Heart left ventricle (tissue), 13 donors: ENCODE results near the gene NRDE2.

Experiments
- POLR2A ChIP-seq, 2 donors: fragments of 450-650 bp; IDR thresholded peaks; one replicate each; pipeline ENCODE4 v1.6.1; 2017; ENCODE audit warnings: antibody characterized with exemption in 2 of 2, mild to moderate bottlenecking in 2 of 2, moderate library complexity in 2 of 2
- TF ChIP-seq, protein P1 (sequence below), 12 donors: fragments of 200-600 bp; sonication (generic) in 4 of 12; IDR thresholded peaks; one replicate each; pipeline versions ENCODE4 v1.5.0 to v1.8.0; 2018 to 2022; ENCODE audit warnings: antibody characterized with exemption in 12 of 12, mild to moderate bottlenecking in 5 of 12
- donor health status: ischemic (EF 13 %, LVEDD 7.1; RV severe dilation, severe dysfunction).
- donor health status: DM: no; HTN: yes; CAD: no.
- donor health status: DM: no; HTN: no; CAD: no.
- donor health status: ischemic (EF 25% LVEDD 6.9; RV normal size, moderate dysfunction).
- donor health status: ischemic (EF 25% LVEDD 5.7; RV mildly dilated, moderate dysfunction).
- donor health status: ischemic (EF 35%, LVEDD 5.7; RV mildly dilated, moderate dysfunction).
- donor health status: nonischemic (EF 11% LVEDD 7.7; RV severe dilation, severe dysfunction).
- donor health status: DM: yes; HTN: yes; CAD: no.
- donor health status: PGD.
- donor health status: ischemic (EF 29% LVEDD 5.4; RV normal size, mild dysfunction).
- donor health status: nonischemic (EF 23%, LVEDD 6.1; RV moderate dilation, normal function).

DNA sequence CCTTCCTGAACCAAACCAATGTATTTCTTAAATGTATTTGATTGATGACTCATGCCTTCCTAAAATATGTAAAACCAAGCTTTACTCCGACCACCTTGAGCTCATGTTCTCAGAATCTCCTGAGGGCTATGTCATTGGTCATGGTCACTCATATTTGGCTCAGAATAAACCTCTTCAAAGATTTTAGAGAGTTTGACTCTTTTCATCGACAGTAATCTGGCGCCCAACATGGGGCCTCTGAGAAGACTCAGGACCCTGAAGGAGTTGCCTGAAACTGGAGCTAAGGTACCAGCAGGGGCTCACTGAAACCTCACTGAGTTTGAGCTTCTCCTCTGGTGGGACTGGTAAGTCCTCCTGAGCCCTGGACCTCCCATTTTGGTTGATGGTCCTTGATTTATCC is 92.6 kb downstream of the NRDE2 start:
- TF ChIP-seq, protein P1, sequence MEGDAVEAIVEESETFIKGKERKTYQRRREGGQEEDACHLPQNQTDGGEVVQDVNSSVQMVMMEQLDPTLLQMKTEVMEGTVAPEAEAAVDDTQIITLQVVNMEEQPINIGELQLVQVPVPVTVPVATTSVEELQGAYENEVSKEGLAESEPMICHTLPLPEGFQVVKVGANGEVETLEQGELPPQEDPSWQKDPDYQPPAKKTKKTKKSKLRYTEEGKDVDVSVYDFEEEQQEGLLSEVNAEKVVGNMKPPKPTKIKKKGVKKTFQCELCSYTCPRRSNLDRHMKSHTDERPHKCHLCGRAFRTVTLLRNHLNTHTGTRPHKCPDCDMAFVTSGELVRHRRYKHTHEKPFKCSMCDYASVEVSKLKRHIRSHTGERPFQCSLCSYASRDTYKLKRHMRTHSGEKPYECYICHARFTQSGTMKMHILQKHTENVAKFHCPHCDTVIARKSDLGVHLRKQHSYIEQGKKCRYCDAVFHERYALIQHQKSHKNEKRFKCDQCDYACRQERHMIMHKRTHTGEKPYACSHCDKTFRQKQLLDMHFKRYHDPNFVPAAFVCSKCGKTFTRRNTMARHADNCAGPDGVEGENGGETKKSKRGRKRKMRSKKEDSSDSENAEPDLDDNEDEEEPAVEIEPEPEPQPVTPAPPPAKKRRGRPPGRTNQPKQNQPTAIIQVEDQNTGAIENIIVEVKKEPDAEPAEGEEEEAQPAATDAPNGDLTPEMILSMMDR (IDR thresholded peaks at IDR 0.05): no peak
- no peak for TF ChIP-seq POLR2A (IDR thresholded peaks at IDR 0.05)
